ENCODE measurements around the gene ARHGAP26.

The ARHGAP26 gene

GRCh38 chr5:143025376-143025775 lies 255.2 kb downstream of the ARHGAP26 start:
- no peak for DNase-seq

- DNase-seq: no peak
These were observed 255.8 kb downstream of the ARHGAP26 start for GRCh38 chr5:143025971-143026370.

GRCh38 chr5:143026380-143026779 lies 256.2 kb downstream of the ARHGAP26 start:
- no peak for DNase-seq

GRCh38 chr5:143029293-143029692 lies 259.1 kb downstream of the ARHGAP26 start:
- no peak for DNase-seq

- DNase-seq: no peak
These were observed 260.2 kb downstream of the ARHGAP26 start for GRCh38 chr5:143030349-143030748.

- DNase-seq: no peak
These were observed 261.8 kb downstream of the ARHGAP26 start for GRCh38 chr5:143031781-143032580.

- DNase-seq: no peak
These were observed 262.3 kb downstream of the ARHGAP26 start for GRCh38 chr5:143032581-143032836.

- DNase-seq: no peak
These were observed 263.5 kb downstream of the ARHGAP26 start for GRCh38 chr5:143033535-143034250.

- no peak for DNase-seq
These were observed 266.2 kb downstream of the ARHGAP26 start for GRCh38 chr5:143036146-143036927.

- DNase-seq: no peak
These were observed 266.9 kb downstream of the ARHGAP26 start for GRCh38 chr5:143037071-143037470.

- no peak for DNase-seq
These were observed 267.5 kb downstream of the ARHGAP26 start for GRCh38 chr5:143037708-143038107.

- no peak for DNase-seq
These were observed 270.4 kb downstream of the ARHGAP26 start for GRCh38 chr5:143040622-143041021.

GRCh38 chr5:143041461-143041860 lies 271.3 kb downstream of the ARHGAP26 start:
- DNase-seq: no peak

- DNase-seq: no peak
These were observed 272.0 kb downstream of the ARHGAP26 start for GRCh38 chr5:143041972-143042770.

GRCh38 chr5:143044265-143044664 lies 274.1 kb downstream of the ARHGAP26 start:
- DNase-seq: no peak

GRCh38 chr5:143045062-143045461 lies 274.9 kb downstream of the ARHGAP26 start:
- no peak for DNase-seq

- no peak for DNase-seq
These were observed 276.1 kb downstream of the ARHGAP26 start for GRCh38 chr5:143046314-143046713.

GRCh38 chr5:143047091-143047490 lies 276.9 kb downstream of the ARHGAP26 start:
- DNase-seq: no peak

- DNase-seq: no peak
These were observed 280.0 kb downstream of the ARHGAP26 start for GRCh38 chr5:143050183-143050582.

- DNase-seq: no peak
These were observed 281.3 kb downstream of the ARHGAP26 start for GRCh38 chr5:143051244-143052058.

GRCh38 chr5:143052967-143053682 lies 282.9 kb downstream of the ARHGAP26 start:
- no peak for DNase-seq
